Measurements from ENCODE around the gene CIAO1.
"Not testable (repeated sequence)": the region's sequence is repeated elsewhere in the genome, so short reads cannot be mapped to it uniquely, and the experiment has no call there.

- TF ChIP-seq CTCF, POLR2A (IDR thresholded peaks at IDR 0.05): not testable (repeated sequence)
Measured at GRCh38 chr2:96294271-96294670, 28.2 kb downstream of the CIAO1 start.
